Sigmoid colon (tissue), 7 donors: ENCODE results near the gene JAZF1. TPM values are rescaled to one million over a fixed set of nuclear protein-coding genes. Genes with fewer than 3 reads are reported as not detected.

Experiments used
- DNase-seq: peaks from one replicate; pipeline ENCODE4 v3.0.0-alpha.2; 2019
- H3K27ac ChIP-seq, 4 donors: fragments of 200-600 bp; sonication (generic); one replicate each; pipeline ENCODE4 v1.5.1; 2016 to 2019; ENCODE audit warnings: mild to moderate bottlenecking in 1 of 4
- H3K27me3 ChIP-seq, 3 donors: fragments of 200-600 bp; sonication (generic); one replicate each; pipeline ENCODE4 v1.5.1; 2019; ENCODE audit warnings: mild to moderate bottlenecking in 1 of 3
- H3K36me3 ChIP-seq, 4 donors: fragments of 200-600 bp; sonication (generic); one replicate each; pipeline ENCODE4 v1.5.1; 2016 to 2019
- H3K4me1 ChIP-seq, 4 donors: fragments of 200-600 bp; sonication (generic); one replicate each; pipeline ENCODE4 v1.5.1; 2017 to 2019
- H3K4me3 ChIP-seq, 4 donors: fragments of 200-600 bp; sonication (generic); one replicate each; pipeline ENCODE4 v1.5.1; 2017 to 2019; ENCODE audit warnings: mild to moderate bottlenecking in 2 of 4, moderate library complexity in 1 of 4
- H3K9me3 ChIP-seq, 4 donors: fragments of 200-600 bp in 3 of 4; sonication (generic) in 3 of 4; one replicate each; pipeline versions ENCODE4 v1.5.1 to v1.6.1; 2013 to 2019
- EP300 ChIP-seq, 4 donors: sonication (generic); formaldehyde crosslinking; IDR thresholded peaks; one replicate each; pipeline ENCODE4 v1.6.1; 2017; ENCODE audit warnings: antibody characterized with exemption in 4 of 4
- POLR2A ChIP-seq, 2 donors: fragments of 450-650 bp; IDR thresholded peaks; one replicate each; pipeline ENCODE4 v1.6.1; 2016; ENCODE audit warnings: antibody characterized with exemption in 2 of 2, mild to moderate bottlenecking in 2 of 2, moderate library complexity in 2 of 2
- POLR2AphosphoS5 ChIP-seq, 4 donors: sonication (generic); formaldehyde crosslinking; IDR thresholded peaks; one replicate each; pipeline ENCODE4 v1.6.1; 2017; ENCODE audit warnings: antibody characterized with exemption in 4 of 4
- whole genome bisulfite sequencing, 2 donors: extraction: QIAGEN DNeasy Blood & Tissue Kit; methylation state at CpG; one replicate each; pipeline ENCODE4 v1.1.7; 2013; 5-methylcytosine and 5-hydroxymethylcytosine counted together
- intact Hi-C: fragments of 100-400 bp; cut with DNase I; formaldehyde crosslinking; loops from one replicate; pipeline ENCODE4 v1.15.1; 2023
- polyA plus RNA-seq, 3 donors: library from polyadenylated mRNA; stranded (reverse); fragments of 200-250 nt; gene quantifications; one replicate each; pipeline ENCODE4 v1.2.3, GENCODE V29; 2013
- total RNA-seq, 4 donors: library from RNA; depleted of rRNA; stranded (reverse); fragments of >200 nt; gene quantifications; one replicate each; pipeline ENCODE4 v1.1.0, GENCODE V29; 2016
- TF ChIP-seq, protein P1 (sequence below), 4 experiments: fragments of 450-650 bp in 3 of 4; fragments of 200-600 bp in 1 of 4; IDR thresholded peaks; one replicate each; pipeline ENCODE4 v1.5.1; 2016 to 2019; ENCODE audit warnings: antibody characterized with exemption in 4 of 4, mild to moderate bottlenecking in 3 of 4, moderate library complexity in 2 of 4
- donor health status: healthy with polysubstance abuse.
- donor health status: Bipolar disorder and iron deficiency.
- donor health status: healthy.

The JAZF1 gene
- total and polyA plus RNA-seq, 7 donors: 4.2 to 59.6 (median 46.4) TPM

DNA sequence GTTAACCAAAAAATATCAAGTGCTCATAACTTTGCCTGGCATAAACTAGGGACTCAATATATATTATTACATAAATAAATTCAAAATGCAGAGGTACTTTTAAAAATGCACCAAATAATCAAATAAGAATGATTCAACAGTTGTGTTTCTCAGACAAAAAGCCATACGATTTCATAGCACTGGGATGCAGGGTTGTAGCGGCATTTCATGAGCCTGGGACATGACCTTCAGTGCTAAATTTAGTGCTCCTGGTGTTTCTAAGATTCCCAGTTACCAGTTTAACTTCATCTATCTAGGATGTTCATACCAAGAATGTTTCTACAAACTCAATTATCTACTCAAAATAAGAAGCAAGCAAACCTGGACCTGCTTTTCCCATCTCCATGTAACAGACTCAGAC lies 4.0 kb downstream of the JAZF1 start:
- intact Hi-C loops: loop anchor here (5.0 to 10.0 kb wide), 2 partner anchors 69 to 982 kb away; no protein-coding TSS in a partner anchor
- H3K9me3 ChIP-seq: no peaks in the 10 kb centered on the region
- TF ChIP-seq POLR2A (IDR thresholded peaks at IDR 0.05) (no peak), EP300 (IDR thresholded peaks at IDR 0.05) (no peak), POLR2AphosphoS5 (IDR thresholded peaks at IDR 0.05) (no peak)
- TF ChIP-seq, protein P1, sequence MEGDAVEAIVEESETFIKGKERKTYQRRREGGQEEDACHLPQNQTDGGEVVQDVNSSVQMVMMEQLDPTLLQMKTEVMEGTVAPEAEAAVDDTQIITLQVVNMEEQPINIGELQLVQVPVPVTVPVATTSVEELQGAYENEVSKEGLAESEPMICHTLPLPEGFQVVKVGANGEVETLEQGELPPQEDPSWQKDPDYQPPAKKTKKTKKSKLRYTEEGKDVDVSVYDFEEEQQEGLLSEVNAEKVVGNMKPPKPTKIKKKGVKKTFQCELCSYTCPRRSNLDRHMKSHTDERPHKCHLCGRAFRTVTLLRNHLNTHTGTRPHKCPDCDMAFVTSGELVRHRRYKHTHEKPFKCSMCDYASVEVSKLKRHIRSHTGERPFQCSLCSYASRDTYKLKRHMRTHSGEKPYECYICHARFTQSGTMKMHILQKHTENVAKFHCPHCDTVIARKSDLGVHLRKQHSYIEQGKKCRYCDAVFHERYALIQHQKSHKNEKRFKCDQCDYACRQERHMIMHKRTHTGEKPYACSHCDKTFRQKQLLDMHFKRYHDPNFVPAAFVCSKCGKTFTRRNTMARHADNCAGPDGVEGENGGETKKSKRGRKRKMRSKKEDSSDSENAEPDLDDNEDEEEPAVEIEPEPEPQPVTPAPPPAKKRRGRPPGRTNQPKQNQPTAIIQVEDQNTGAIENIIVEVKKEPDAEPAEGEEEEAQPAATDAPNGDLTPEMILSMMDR (IDR thresholded peaks at IDR 0.05): no peak
- peaks cover 0 to 76% (median 54%) of the 10 kb centered on the region in 4 donors for H3K4me1 ChIP-seq
- 85 to 91% methylated on average over 2 of the region's 2 CpGs for WGBS, 2 donors
- H3K36me3 ChIP-seq: no peaks in the 10 kb centered on the region
- H3K27ac ChIP-seq: peak overlapping the region in 3 of 4 donors; percentile 94 to 95 (median 94)
- H3K27me3 ChIP-seq: no peaks in the 10 kb centered on the region
- no peak for DNase-seq
- no peak overlapping the region for H3K4me3 ChIP-seq

DNA sequence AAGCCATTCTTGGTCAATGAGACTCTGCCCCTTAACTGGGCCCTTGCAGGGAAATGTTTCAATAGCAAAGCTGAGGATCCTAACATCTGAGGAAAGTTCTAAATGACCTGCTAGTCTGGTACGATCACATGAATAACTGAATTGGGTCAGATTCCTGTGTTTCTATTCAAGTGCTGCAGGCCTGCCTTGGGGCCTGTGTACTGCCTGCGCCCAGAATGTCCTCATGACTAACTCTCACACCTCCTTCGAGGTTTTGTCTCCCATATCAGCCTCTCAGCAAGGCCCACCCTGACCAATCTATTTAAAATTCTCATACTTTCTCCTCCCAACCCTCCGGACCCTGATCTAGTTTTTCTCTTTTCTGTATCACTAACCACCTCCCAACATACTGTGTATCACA lies 4.4 kb downstream of the JAZF1 start:
- DNase-seq: no peak
- intact Hi-C loops: loop anchor here (5.0 to 10.0 kb wide), 2 partner anchors 69 to 981 kb away; no protein-coding TSS in a partner anchor
- no peak overlapping the region for H3K4me3 ChIP-seq
- H3K27me3 ChIP-seq: no peaks in the 10 kb centered on the region
- 88 to 92% methylated on average over 4 of the region's 4 CpGs for WGBS, 2 donors
- peak overlapping the region in 3 of 4 donors; percentile 94 to 95 (median 94) for H3K27ac ChIP-seq
- H3K4me1 ChIP-seq: peaks cover 0 to 76% (median 52%) of the 10 kb centered on the region in 4 donors
- H3K36me3 ChIP-seq: no peaks in the 10 kb centered on the region
- no peaks in the 10 kb centered on the region for H3K9me3 ChIP-seq
- TF ChIP-seq EP300 (IDR thresholded peaks at IDR 0.05) (no peak), POLR2A (IDR thresholded peaks at IDR 0.05) (no peak), POLR2AphosphoS5 (IDR thresholded peaks at IDR 0.05) (no peak)
- TF ChIP-seq, protein P1 (IDR thresholded peaks at IDR 0.05): no peak

DNA sequence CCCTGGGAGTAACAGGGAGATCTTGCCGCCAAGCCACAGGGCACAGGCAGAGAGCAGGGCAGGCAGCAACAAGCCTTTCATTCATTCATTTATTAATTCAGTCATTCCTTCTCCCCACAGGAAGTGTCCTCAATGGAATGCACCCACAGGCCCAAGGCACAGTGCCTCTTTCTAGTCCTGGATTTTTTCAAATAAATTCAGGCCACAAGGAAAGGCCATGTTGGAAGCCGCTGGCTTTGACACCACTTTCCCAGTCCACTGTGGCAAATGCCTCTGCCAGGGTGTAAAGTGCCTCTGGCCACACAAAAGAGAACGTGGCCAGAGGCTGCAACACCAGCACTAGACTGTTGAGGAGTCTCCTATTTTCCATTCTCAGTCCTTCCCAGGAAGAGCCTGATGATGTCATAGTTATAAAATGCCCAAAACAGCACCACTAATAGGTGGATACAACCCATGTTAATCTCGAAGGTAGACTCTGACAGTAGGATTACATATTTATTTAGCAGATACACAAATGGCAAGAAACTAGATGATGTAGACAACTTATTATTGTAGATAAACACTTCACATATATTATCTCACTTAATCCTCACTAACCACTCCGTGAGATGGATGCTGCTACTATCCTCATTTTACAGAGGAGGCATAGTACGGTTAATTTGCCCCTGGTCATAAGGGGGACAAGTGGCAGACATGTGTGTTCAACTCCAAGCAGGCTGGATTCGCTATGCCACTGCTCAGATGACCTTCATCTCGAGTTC lies 5.5 kb downstream of the JAZF1 start:
- no peak for DNase-seq
- Histone ChIP-seq H3K27ac (peak overlapping the region in 2 of 4 donors; percentile 94 to 95), H3K27me3 (no peaks in the 10 kb centered on the region), H3K4me1 (peaks cover 0 to 79% (median 49%) of the 10 kb centered on the region in 4 donors), H3K9me3 (no peaks in the 10 kb centered on the region), H3K36me3 (no peaks in the 10 kb centered on the region), H3K4me3 (no peak overlapping the region)
- intact Hi-C loops: loop anchor here (5.0 to 10.0 kb wide), 2 partner anchors 68 to 980 kb away; no protein-coding TSS in a partner anchor
- TF ChIP-seq POLR2AphosphoS5 (IDR thresholded peaks at IDR 0.05) (no peak), POLR2A (IDR thresholded peaks at IDR 0.05) (no peak), EP300 (IDR thresholded peaks at IDR 0.05) (no peak)
- TF ChIP-seq, protein P1 (IDR thresholded peaks at IDR 0.05): no peak
- WGBS, 2 donors: 83 to 90% methylated on average over 8 of the region's 8 CpGs

DNA sequence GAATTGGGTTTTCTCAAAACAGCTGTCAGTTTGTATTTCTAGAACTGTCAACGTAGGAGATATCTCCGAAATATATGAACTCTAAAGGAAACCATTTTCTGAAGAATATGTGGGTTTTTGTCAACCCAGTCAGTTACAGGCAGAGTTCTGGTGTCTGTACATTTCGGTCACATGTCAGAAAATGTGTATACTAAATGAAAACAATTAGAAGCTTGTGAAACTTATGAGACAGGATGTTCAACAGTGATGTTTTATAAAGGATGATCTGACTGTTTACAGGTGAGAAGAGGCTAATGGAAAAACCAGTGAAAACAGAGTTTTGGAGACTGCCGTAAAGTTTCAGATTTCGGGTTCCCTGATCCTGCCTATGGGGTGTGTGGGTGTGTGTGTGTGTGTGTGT lies 6.2 kb downstream of the JAZF1 start:
- no peak for DNase-seq
- no peaks in the 10 kb centered on the region for H3K36me3 ChIP-seq
- H3K27me3 ChIP-seq: no peaks in the 10 kb centered on the region
- intact Hi-C loops: loop anchor here (10.0 kb wide), 1 partner anchor 980 kb away; no protein-coding TSS in a partner anchor
- TF ChIP-seq POLR2AphosphoS5 (IDR thresholded peaks at IDR 0.05) (no peak), POLR2A (IDR thresholded peaks at IDR 0.05) (no peak), EP300 (IDR thresholded peaks at IDR 0.05) (no peak)
- TF ChIP-seq, protein P1 (IDR thresholded peaks at IDR 0.05): no peak
- no peak overlapping the region for H3K4me3 ChIP-seq
- WGBS, 2 donors: 90 to 91% methylated on average over 5 of the region's 5 CpGs
- peak overlapping the region in 1 of 4 donors; percentile 72 for H3K27ac ChIP-seq
- H3K9me3 ChIP-seq: no peaks in the 10 kb centered on the region
- H3K4me1 ChIP-seq: peaks cover 0 to 84% (median 53%) of the 10 kb centered on the region in 4 donors
